HCT116 (cell line): ENCODE results near the gene MYO1E. TPM values are rescaled to one million over a fixed set of nuclear protein-coding genes. Genes with fewer than 3 reads are reported as not detected.

Source experiments
- ATAC-seq: fragments of 200-7000 bp; cut with Tn5 transposase; 2 replicates; pipeline ENCODE4 v1.9.1; 2020; ENCODE audit warnings: mild to moderate bottlenecking, moderate library complexity
- BruUV-seq: library from RNA; stranded (reverse); fragments of 400-500 nt; replicated peaks from 2 replicates; lab custom pipeline; 2021; lab: Mats Ljungman, UMichigan
- CTCF ChIA-PET: fragments of 300-600 bp; sonication (Branson Sonifier 250); formaldehyde crosslinking; loops from one replicate; lab custom pipeline; 2021; ENCODE audit warnings: antibody characterized with exemption; lab: Charles Lee
- POLR2A ChIA-PET: fragments of 300-600, 350-600 bp; sonication (Branson Sonifier 250); formaldehyde crosslinking; loops from one replicate; lab custom pipeline; 2021; ENCODE audit warnings: antibody characterized with exemption; lab: Charles Lee
- RAD21 ChIA-PET, 2 experiments: fragments of 300-600 bp; sonication (Branson Sonifier 250); formaldehyde crosslinking; loops; one replicate each; lab custom pipeline; 2023; ENCODE audit warnings: low total read pairs in 2 of 2; ENCODE audit not compliant: uncharacterized antibody in 2 of 2, unreplicated experiment in 2 of 2, low non-redundant PET in 1 of 2; lab: Charles Lee
- DNase-seq: peaks from one replicate; pipeline ENCODE4 v3.0.0-alpha.2; 2010; ENCODE audit warnings: low read depth, low spot score
- H2AFZ ChIP-seq: fragments of 200-600 bp; shearing (Covaris generic), sonication (generic); 2 replicates; pipeline ENCODE4 v1.6.1; 2017; ENCODE audit warnings: low read depth, mixed run types, mixed read lengths, antibody characterized with exemption, low read length; ENCODE audit not compliant: poor library complexity, severe bottlenecking
- H3K27ac ChIP-seq: 2 replicates; pipeline ENCODE4 v1.5.1; 2012; ENCODE audit warnings: low read depth, low read length
- H3K27me3 ChIP-seq: fragments of 200-600 bp; sonication (generic); 2 replicates; pipeline ENCODE4 v1.6.1; 2016; ENCODE audit warnings: mixed run types, low read length, mixed read lengths; ENCODE audit not compliant: insufficient read depth
- H3K36me3 ChIP-seq, 2 experiments: fragments of 200-500 bp in 1 of 2; fragments of 200-600 bp in 1 of 2; sonication (Bioruptor generic) in 1 of 2; sonication (generic) in 1 of 2; 2 replicates each; pipeline versions ENCODE4 v1.5.1 to v1.6.1; 2014 to 2016; ENCODE audit warnings: low read length in 2 of 2, inconsistent platforms in 1 of 2, mixed read lengths in 1 of 2, mixed run types in 1 of 2; ENCODE audit not compliant: insufficient read depth in 2 of 2, control insufficient read depth in 1 of 2
- H3K4me1 ChIP-seq, 2 experiments: fragments of 200-600 bp in 1 of 2; sonication (generic) in 1 of 2; 2 replicates each; pipeline versions ENCODE4 v1.5.1 to v1.6.1; 2012 to 2017; ENCODE audit warnings: low read length in 2 of 2, inconsistent platforms in 1 of 2, mild to moderate bottlenecking in 1 of 2, mixed read lengths in 1 of 2, mixed run types in 1 of 2, moderate library complexity in 1 of 2; ENCODE audit not compliant: insufficient read depth in 2 of 2, control insufficient read depth in 1 of 2
- H3K4me2 ChIP-seq: fragments of 200-600 bp; sonication (generic); 2 replicates; pipeline ENCODE4 v1.6.1; 2017; ENCODE audit warnings: mixed run types, low read length, mixed read lengths
- H3K4me3 ChIP-seq, 2 experiments: fragments of 200-600 bp in 1 of 2; sonication (generic) in 1 of 2; replicated peaks in 1 of 2; 2 replicates each; pipeline ENCODE4 v1.5.1; 2011 to 2016; ENCODE audit warnings: low read length in 2 of 2, control low read depth in 1 of 2, low read depth in 1 of 2, mild to moderate bottlenecking in 1 of 2, mixed read lengths in 1 of 2, mixed run types in 1 of 2
- H3K79me2 ChIP-seq: fragments of 200-600 bp; sonication (generic); 2 replicates; pipeline ENCODE4 v1.6.1; 2017; ENCODE audit warnings: mild to moderate bottlenecking, mixed run types, low read length, moderate library complexity, mixed read lengths; ENCODE audit not compliant: insufficient read depth
- H3K9ac ChIP-seq: fragments of 200-600 bp; sonication (generic); 2 replicates; pipeline ENCODE4 v1.6.1; 2016; ENCODE audit warnings: low read length, mixed read lengths
- H3K9me2 ChIP-seq: fragments of 200-600 bp; sonication (generic), shearing (Covaris generic); 2 replicates; pipeline ENCODE4 v1.6.1; 2017; ENCODE audit warnings: mixed run types, mild to moderate bottlenecking, moderate library complexity; ENCODE audit not compliant: insufficient read depth
- H3K9me3 ChIP-seq, 2 experiments: fragments of 200-500 bp in 1 of 2; fragments of 200-600 bp in 1 of 2; sonication (Bioruptor generic) in 1 of 2; sonication (generic) in 1 of 2; 2 replicates each; pipeline ENCODE4 v1.6.1; 2014 to 2017; ENCODE audit warnings: low read length in 2 of 2, mixed read lengths in 2 of 2, inconsistent platforms in 1 of 2, low read depth in 1 of 2, mild to moderate bottlenecking in 1 of 2, mixed run types in 1 of 2, moderate library complexity in 1 of 2; ENCODE audit not compliant: control insufficient read depth in 1 of 2, insufficient read depth in 1 of 2
- H4K20me1 ChIP-seq: fragments of 200-600 bp; sonication (generic), shearing (Covaris generic); 2 replicates; pipeline ENCODE4 v1.6.1; 2017; ENCODE audit warnings: mixed run types, mild to moderate bottlenecking, moderate library complexity; ENCODE audit not compliant: insufficient read depth
- CBX3 ChIP-seq: IDR thresholded peaks from 2 replicates; pipeline ENCODE4 v1.6.1; 2012; ENCODE audit warnings: low read depth
- EGR1 ChIP-seq: IDR thresholded peaks from 2 replicates; pipeline ENCODE4 v1.6.1; 2012; ENCODE audit warnings: low read depth
- JUND ChIP-seq: IDR thresholded peaks from 2 replicates; pipeline ENCODE4 v1.6.1; 2012
- POLR2AphosphoS5 ChIP-seq: IDR thresholded peaks from 2 replicates; pipeline ENCODE4 v1.6.1; 2011; ENCODE audit warnings: mild to moderate bottlenecking, low read depth, low read length, moderate library complexity
- REST ChIP-seq: IDR thresholded peaks from 2 replicates; pipeline ENCODE4 v1.6.1; 2012; ENCODE audit warnings: low read depth
- SIN3A ChIP-seq: IDR thresholded peaks from 2 replicates; pipeline ENCODE4 v1.6.1; 2012; ENCODE audit warnings: low read depth
- SP1 ChIP-seq: IDR thresholded peaks from 2 replicates; pipeline ENCODE4 v1.6.1; 2012; ENCODE audit warnings: low read depth
- ZFX ChIP-seq: fragments of 450-650 bp; IDR thresholded peaks from 2 replicates; pipeline ENCODE4 v1.6.1; 2017
- intact Hi-C: fragments of 100-400 bp; cut with micrococcal nuclease; formaldehyde crosslinking; loops from 2 replicates; pipeline ENCODE4 v1.10.0; 2022
- total RNA-seq: library from RNA; stranded (reverse); gene quantifications from one replicate; pipeline ENCODE4 v1.2.1, GENCODE V29; 2021; ENCODE audit not compliant: unreplicated experiment

The MYO1E gene
- total RNA-seq, 1 experiment from 2014 or later: 182 TPM

- Histone ChIP-seq H3K9me2 (no peaks in the 10 kb centered on the region), H3K79me2 (peaks cover 23% of the 10 kb centered on the region), H3K27ac (no peak overlapping the region), H3K4me2 (no peak overlapping the region), H4K20me1 (no peaks in the 10 kb centered on the region), H3K4me3 (no peak overlapping the region), H2AFZ (no peak overlapping the region), H3K27me3 (no peaks in the 10 kb centered on the region), H3K9me3 (no peaks in the 10 kb centered on the region; a peak in 1 of 4 replicates), H3K9ac (no peak overlapping the region), H3K4me1 (no peaks in the 10 kb centered on the region), H3K36me3 (peaks cover 17 to 41% of the 10 kb centered on the region in 2 experiments; a peak in 3 of 4 replicates)
- CTCF ChIA-PET: no interaction called here
- RAD21 ChIA-PET: no interaction called here
- POLR2A ChIA-PET: no interaction called here
- intact Hi-C loops: loop anchor here (10.0 kb wide), 1 partner anchor 909 kb away; no protein-coding TSS in a partner anchor
- no peak for ATAC-seq
- BruUV-seq: no TSS peak
- TF ChIP-seq EGR1: no peak
- TF ChIP-seq POLR2AphosphoS5: peak; percentile 33; the same call in 1 of the 2 replicates
- 0 out of 2 replicates have a peak, but pooled peaks have one; percentile 28 for TF ChIP-seq SIN3A
- TF ChIP-seq SP1: no peak
- TF ChIP-seq JUND: 0 out of 2 replicates have a peak, but pooled peaks have one; percentile 15
- TF ChIP-seq REST: no peak
- no peak for TF ChIP-seq CBX3
- TF ChIP-seq ZFX: no peak
- no peak for DNase-seq
Observed at GRCh38 chr15:59133929-59134427, 238.7 kb downstream of the MYO1E start.
